SKM-1 (cell line): ENCODE data around the gene ADRA2B.
"Not testable (repeated sequence)": the region's sequence is repeated elsewhere in the genome, so short reads cannot be mapped to it uniquely, and the experiment has no call there.

Experiments used
- DNase-seq: peaks from one replicate; lab custom pipeline; 2025; ENCODE audit not compliant: unreplicated experiment; lab: John Stamatoyannopoulos, UW

The ADRA2B gene

GRCh38 chr2:96091141-96091710 lies 25.1 kb downstream of the ADRA2B start:
- DNase-seq, result no peak

GRCh38 chr2:96090196-96090926 lies 26.0 kb downstream of the ADRA2B start:
- DNase-seq, result no peak

- no peak for DNase-seq
These were observed 26.8 kb downstream of the ADRA2B start for GRCh38 chr2:96089356-96090195.

DNA sequence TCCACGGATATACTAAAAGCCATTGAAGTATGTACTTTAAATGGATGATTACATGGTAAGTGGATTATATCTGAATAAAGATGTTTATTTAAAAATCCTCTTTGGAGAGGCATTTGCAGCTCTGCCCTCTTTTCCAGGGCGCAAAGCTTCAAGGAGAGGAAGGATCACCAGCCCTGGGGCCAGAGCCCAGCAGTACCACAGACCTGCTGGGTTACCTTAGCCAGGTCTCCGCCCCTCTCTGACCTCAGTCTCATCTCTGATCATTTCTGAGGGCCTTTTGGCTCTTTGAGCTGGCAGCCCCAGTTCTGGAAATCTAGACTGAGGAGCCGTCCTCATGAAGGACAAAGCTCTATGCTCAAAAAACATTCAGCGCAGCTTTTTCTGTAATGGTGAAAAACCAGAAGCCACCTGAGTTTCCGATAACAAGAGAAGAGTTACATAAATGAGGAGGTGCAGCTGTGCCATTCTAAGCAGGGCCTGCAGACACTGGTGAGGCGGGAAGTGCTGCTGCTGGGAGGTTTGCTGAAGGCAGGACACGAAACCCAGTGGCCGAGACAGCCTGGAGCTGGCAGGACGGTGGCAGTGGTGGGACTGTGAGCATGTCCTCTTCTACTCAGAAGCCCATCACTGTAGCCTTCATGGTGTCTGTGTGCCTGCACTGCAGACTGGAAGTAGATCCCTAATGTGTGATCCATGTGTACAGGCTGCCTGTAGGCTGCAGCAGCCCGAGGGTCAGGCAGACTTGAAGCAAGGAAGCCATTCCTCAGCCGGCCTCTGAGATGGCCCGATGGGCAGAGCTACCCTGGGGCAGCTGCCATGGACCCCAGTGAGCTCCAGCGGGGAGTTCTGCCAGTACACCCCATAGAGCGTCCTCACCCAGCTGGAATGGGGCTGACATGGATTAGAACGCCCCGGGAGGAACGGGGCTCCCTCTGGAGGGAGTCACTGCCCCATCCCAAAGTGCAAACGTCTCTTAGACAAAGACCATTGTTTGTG lies 27.7 kb downstream of the ADRA2B start:
- DNase-seq, result no peak

- DNase-seq, result no peak
These were observed 29.2 kb downstream of the ADRA2B start for GRCh38 chr2:96087130-96087529.

- no peak for DNase-seq
These were observed 30.6 kb downstream of the ADRA2B start for GRCh38 chr2:96085541-96086355.

DNA sequence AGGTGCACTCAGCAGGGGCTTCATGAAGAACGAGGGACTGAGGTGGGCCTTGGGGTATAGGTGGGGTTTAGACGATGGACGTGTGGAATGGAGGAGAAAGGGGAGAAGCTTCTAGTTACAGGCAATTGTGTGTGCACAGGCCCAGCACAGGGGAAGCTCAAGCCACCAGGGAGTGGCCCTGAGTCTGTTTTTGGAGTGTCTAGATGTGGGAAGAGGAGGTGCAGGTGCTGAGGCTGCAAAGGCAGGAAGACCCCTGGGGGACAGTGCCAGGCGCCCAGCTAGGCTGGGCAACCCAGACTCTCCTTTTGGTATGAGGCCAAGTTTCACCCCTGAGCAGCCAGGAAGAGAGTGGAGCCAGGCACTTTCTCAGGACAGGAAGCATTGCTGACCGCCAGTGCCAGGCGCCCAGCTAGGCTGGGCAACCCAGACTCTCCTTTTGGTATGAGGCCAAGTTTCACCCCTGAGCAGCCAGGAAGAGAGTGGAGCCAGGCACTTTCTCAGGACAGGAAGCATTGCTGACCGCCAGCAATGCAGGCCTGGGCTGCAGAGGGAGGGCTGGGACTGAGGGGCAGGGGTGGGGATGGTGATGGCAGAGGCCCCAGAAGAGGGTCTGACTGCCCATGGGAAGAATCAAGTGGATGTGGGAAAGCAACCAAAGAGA lies 31.4 kb downstream of the ADRA2B start:
- DNase-seq, result not testable (repeated sequence)

- no peak for DNase-seq
These were observed 32.1 kb downstream of the ADRA2B start for GRCh38 chr2:96083989-96084857.

- no peak for DNase-seq
These were observed 33.1 kb downstream of the ADRA2B start for GRCh38 chr2:96083064-96083939.

DNA sequence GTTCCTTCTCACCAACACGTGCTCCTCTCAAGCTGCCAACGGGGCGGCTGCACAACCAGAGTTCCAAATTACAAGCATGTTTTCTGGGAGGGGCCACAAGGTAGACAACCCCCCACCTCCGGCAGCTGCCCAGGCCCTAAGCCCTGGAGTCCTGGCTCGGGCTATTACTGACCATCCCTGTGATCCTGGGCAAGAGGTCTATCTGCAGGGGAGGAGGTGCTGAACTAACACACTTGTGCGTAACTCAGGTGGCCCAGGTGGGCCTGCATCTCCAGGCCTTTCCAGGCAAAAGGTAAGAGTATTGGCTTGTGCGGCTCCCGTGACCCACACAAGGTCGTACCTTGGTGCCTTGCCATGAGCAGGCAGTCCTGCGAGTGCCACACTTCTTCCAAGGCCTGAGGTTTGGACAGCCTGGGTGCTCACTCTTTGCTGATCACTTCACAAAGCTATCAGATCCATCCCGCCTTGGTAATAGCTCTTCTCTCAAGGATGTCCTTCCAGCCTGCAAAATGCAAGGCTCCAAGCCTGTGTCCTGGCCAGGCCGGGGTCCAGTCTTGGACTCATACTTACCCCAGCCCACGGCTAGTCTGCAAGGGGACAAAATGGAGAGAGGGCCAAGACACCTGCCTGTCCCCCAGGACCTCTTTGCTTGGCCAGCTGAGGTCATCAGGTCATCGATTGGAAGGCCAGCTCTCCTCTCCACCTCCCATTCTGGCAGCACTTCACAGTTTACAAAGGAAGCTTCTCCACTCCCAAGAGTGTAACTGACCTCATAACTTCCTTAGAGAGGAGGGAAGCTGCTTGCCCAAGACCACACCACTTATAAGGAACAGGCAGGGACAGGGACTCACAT lies 33.9 kb downstream of the ADRA2B start:
- peak; percentile 76 for DNase-seq

GRCh38 chr2:96081042-96081441 lies 35.3 kb downstream of the ADRA2B start:
- DNase-seq, result no peak

- no peak for DNase-seq
These were observed 41.1 kb downstream of the ADRA2B start for GRCh38 chr2:96075199-96075771.

GRCh38 chr2:96074156-96074555 lies 42.2 kb downstream of the ADRA2B start:
- DNase-seq, result no peak

- no peak for DNase-seq
These were observed 43.1 kb downstream of the ADRA2B start for GRCh38 chr2:96073170-96073775.

- DNase-seq, result no peak
These were observed 43.6 kb downstream of the ADRA2B start for GRCh38 chr2:96072746-96073145.

- DNase-seq, result not testable (repeated sequence)
These were observed 44.3 kb downstream of the ADRA2B start for GRCh38 chr2:96071977-96072491.
